Neutrophil (primary cell): ENCODE results near the gene PGAM1.
"Not testable (repeated sequence)": the region's sequence is repeated elsewhere in the genome, so short reads cannot be mapped to it uniquely, and the experiment has no call there.

Experiments used
- H3K27ac ChIP-seq: fragments of 200-600 bp; sonication (generic); 2 replicates; pipeline ENCODE4 v1.5.1; 2016; ENCODE audit warnings: mild to moderate bottlenecking, moderate library complexity
- H3K27me3 ChIP-seq: fragments of 200-600 bp; sonication (generic); 2 replicates; pipeline ENCODE4 v1.6.0; 2016; ENCODE audit warnings: mild to moderate bottlenecking
- H3K36me3 ChIP-seq: fragments of 200-600 bp; sonication (generic); 2 replicates; pipeline ENCODE4 v1.5.1; 2017
- H3K4me1 ChIP-seq, 2 experiments: fragments of 200-600 bp in 1 of 2; sonication (generic) in 1 of 2; 1 replicate in 1 of 2; 2 replicates in 1 of 2; pipeline versions ENCODE4 v1.5.1 to v1.6.1; 2013 to 2016; ENCODE audit warnings: low read depth in 1 of 2, low read length in 1 of 2, mild to moderate bottlenecking in 1 of 2, moderate library complexity in 1 of 2; ENCODE audit not compliant: control insufficient read depth in 1 of 2, insufficient read depth in 1 of 2
- H3K4me3 ChIP-seq, 2 experiments: fragments of 200-600 bp in 1 of 2; sonication (generic) in 1 of 2; 1 replicate in 1 of 2; 2 replicates in 1 of 2; pipeline ENCODE4 v1.5.1; 2013 to 2016; ENCODE audit warnings: low read depth in 1 of 2, low read length in 1 of 2, mild to moderate bottlenecking in 1 of 2, moderate library complexity in 1 of 2
- H3K9me3 ChIP-seq: fragments of 200-600 bp; sonication (generic); 2 replicates; pipeline ENCODE4 v1.5.1; 2016
- CTCF ChIP-seq: fragments of 200-600 bp; sonication (generic); IDR thresholded peaks from 2 replicates; pipeline ENCODE4 v1.5.1; 2016; ENCODE audit warnings: antibody characterized with exemption

PGAM1 gene

GRCh38 chr10:97404044-97404443, 21.9 kb upstream of the PGAM1 start:
- H3K27ac ChIP-seq = peak overlapping the region; percentile 97
- no peak for TF ChIP-seq CTCF
- no peaks in the 10 kb centered on the region for H3K9me3 ChIP-seq
- no peaks in the 10 kb centered on the region for H3K36me3 ChIP-seq
- no peaks in the 10 kb centered on the region for H3K27me3 ChIP-seq
- H3K4me3 ChIP-seq = no peak overlapping the region
- peaks cover 97 to 98% of the 10 kb centered on the region in 2 experiments for H3K4me1 ChIP-seq

GRCh38 chr10:97406064-97406463, 19.9 kb upstream of the PGAM1 start:
- Histone ChIP-seq H3K4me1 (peaks cover 94 to 98% of the 10 kb centered on the region in 2 experiments), H3K9me3 (no peaks in the 10 kb centered on the region), H3K27me3 (no peaks in the 10 kb centered on the region), H3K27ac (peak overlapping the region; percentile 97), H3K36me3 (no peaks in the 10 kb centered on the region), H3K4me3 (peak overlapping the region; percentile 54 to 63)
- peak; percentile 45 for TF ChIP-seq CTCF

- peak overlapping the region; percentile 97 for H3K27ac ChIP-seq
- not testable (repeated sequence) for H3K9me3 ChIP-seq, H3K27me3 ChIP-seq, H3K36me3 ChIP-seq
- peaks cover 94 to 99% of the 10 kb centered on the region in 2 experiments for H3K4me1 ChIP-seq
- H3K4me3 ChIP-seq = peak overlapping the region; percentile 54 to 63
Measured at GRCh38 chr10:97406483-97406882, 19.5 kb upstream of the PGAM1 start.

GRCh38 chr10:97407211-97407951, 18.6 kb upstream of the PGAM1 start:
- Histone ChIP-seq H3K4me3 (peak overlapping the region; percentile 54 to 63), H3K4me1 (peaks cover 94 to 99% of the 10 kb centered on the region in 2 experiments), H3K9me3 (no peaks in the 10 kb centered on the region), H3K27ac (peak overlapping the region; percentile 97), H3K36me3 (no peaks in the 10 kb centered on the region), H3K27me3 (no peaks in the 10 kb centered on the region)
- TF ChIP-seq CTCF = peak; percentile 90

GRCh38 chr10:97407952-97408248, 18.1 kb upstream of the PGAM1 start:
- H3K9me3 ChIP-seq = no peaks in the 10 kb centered on the region
- TF ChIP-seq CTCF = no peak

GRCh38 chr10:97408496-97408992, 17.4 kb upstream of the PGAM1 start:
- Histone ChIP-seq H3K9me3 (no peaks in the 10 kb centered on the region), H3K4me1 (peaks cover 92 to 99% of the 10 kb centered on the region in 2 experiments), H3K36me3 (no peaks in the 10 kb centered on the region), H3K27ac (peak overlapping the region; percentile 97), H3K27me3 (no peaks in the 10 kb centered on the region), H3K4me3 (peak overlapping the region; percentile 54 to 63)
- TF ChIP-seq CTCF = no peak

More at GRCh38 chr10:97407952-97408248, 18.1 kb upstream of the PGAM1 start:
- Histone ChIP-seq H3K4me1 (peaks cover 94 to 99% of the 10 kb centered on the region in 2 experiments), H3K27me3 (no peaks in the 10 kb centered on the region), H3K27ac (peak overlapping the region; percentile 97), H3K36me3 (no peaks in the 10 kb centered on the region), H3K4me3 (peak overlapping the region; percentile 54 to 63)
